C4-2B (cell line): Measurements from ENCODE around the gene ZCCHC2.

ENCODE experiments used
- CTCF ChIP-seq: fragments of 450-650 bp; conservative IDR thresholded peaks from 2 replicates; pipeline ENCODE4 v1.5.1; 2017; ENCODE audit warnings: mild to moderate bottlenecking
- ZFX ChIP-seq: fragments of 450-650 bp; IDR thresholded peaks from 2 replicates; pipeline ENCODE4 v1.6.1; 2017

- TF ChIP-seq CTCF (no peak), ZFX (no peak)
Observed at GRCh38 chr18:62610351-62610700, 87.5 kb downstream of the ZCCHC2 start.
